ENCODE data around the gene PRDM16.

Gene PRDM16

DNA sequence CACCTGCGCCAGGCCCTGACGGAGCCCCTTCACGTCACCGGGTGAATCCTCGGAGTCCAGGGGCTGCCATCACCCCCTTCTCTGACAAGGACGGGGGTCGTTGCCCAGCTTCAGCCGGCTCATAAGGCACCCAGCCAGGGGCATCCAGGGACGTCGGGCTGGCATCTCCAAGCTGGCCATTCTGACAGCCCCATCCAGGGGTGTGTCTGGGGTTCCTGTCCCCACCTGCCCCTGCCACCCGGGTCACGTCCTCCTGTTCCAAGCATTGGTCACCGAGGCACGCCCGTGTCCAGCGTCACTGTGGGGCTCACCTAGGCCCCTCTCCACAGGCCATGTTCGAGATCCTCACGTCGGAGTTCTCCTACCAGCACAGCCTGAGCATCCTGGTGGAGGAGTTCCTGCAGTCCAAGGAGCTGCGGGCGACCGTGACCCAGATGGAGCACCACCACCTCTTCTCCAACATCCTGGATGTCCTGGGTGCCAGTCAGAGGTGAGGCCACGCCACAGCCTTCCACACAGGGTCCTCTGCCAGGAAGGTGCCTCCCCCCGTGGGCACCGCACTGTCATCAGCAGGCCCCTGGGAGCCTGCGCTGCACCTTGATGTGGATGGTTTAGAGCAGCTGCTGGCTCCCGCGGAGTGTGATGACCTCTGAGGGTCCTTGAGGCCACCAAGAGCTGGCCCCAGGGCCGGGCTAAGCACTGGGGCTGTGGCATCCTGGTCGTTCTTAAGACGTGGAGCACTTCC lies 400.3 kb downstream of the PRDM16 start:
- no peak for DNase-seq

DNA sequence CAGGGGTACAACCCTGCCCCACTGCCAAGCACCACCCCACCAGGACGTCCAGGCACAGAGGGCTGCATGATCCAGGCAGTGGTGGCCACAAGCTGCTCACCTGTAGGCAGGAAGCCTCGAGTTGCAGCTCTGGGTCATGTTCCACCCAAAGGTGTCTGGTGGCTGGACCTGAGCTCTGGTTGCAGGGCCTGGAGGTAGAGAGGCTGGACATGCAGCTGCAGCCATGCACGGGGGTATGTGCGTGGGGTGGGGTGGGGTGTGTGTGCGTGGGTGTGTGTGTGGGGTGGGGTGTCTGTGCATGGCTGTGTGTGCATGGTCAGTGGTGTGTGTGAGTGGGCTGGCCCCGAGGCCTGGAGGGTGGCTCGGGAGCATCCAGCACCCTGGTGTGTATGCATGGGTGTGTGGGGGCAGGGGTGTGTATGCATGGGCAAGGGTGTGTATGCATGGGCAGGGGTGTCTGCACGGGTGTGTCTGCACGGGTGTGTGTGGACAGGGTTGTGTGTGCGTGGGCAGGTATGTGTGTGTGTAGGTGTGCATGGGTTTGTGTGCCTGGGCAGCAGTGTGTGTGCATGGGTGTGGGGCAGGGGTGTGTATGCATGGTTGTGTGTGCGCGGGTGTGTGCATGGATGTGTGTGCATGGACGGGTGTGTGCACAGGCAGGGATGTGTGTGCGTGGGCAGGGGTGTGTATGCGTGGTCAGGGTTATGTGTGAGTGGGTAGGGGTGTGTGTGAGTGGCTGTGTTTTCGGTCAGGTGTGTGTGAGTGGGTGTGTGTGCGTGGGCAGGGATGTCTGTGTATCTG lies 401.0 kb downstream of the PRDM16 start:
- DNase-seq = no peak

DNA sequence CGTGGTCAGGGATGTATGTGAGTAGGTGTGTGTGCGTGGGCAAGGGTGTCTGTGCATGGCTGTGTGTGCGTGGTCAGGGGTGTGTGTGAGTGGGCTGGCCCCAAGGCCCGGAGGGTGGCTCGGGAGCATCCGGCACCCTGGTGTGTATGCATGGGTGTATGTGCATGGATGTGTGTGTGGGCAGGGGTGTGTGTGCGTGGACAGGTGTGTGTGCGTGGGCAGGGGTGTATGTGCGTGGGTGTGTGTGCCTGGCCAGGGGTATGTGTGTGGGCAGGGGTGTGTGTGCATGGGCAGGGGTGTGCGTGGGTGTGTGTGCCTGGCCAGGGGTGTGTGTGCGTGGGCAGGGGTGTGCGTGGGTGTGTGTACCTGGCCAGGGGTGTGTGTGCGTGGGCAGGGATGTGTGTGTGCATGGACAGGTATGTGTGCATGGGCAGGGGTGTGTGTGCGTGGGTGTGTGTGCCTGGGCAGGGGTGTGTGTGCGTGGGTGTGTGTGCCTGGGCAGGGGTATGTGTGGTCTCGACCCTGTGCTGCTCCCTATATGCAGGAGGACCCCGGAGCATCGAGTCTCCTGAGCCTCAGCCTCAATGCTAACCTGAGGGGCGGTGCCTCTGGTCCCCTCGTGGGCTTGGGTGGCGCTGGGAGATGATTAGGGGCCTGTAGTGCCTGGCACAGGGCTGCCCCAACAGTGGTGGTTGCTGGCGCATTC lies 401.8 kb downstream of the PRDM16 start:
- DNase-seq = no peak

DNA sequence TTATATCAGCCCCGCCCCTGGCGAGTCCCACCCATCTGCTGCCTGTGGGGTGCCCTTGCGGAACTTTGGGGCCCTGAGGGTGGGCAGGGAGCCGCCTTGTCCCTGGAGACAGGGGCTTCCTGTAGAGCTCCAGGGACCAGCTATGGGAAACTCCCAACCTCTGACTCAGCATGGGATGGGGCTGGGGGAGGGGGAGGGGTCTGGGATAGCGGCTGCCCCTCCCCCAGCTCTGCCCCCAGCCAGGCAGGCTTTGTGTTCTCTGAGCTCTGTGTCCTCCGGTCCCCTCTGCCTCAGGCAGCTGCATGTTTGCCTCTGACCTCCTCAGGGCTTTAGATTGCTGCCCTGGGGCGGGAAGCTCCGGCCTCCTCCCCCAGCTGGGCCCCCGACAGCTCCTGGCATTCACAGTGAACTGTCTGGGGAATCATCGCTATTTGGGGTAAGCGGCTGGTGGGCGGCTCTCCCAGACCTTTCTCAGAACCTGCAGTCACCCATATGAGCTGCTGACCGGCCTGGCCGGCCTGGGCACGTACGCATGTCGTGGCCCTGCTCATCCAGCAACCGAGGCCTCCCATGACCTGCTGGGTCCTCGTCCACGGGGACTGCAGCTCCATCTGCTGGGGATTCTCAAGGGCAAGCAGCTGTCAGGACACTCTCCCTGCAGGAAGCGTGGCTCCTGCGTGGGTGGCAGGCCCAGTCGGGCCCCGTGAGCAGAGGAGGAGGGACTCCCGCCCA lies 402.5 kb downstream of the PRDM16 start:
- DNase-seq = no peak

DNA sequence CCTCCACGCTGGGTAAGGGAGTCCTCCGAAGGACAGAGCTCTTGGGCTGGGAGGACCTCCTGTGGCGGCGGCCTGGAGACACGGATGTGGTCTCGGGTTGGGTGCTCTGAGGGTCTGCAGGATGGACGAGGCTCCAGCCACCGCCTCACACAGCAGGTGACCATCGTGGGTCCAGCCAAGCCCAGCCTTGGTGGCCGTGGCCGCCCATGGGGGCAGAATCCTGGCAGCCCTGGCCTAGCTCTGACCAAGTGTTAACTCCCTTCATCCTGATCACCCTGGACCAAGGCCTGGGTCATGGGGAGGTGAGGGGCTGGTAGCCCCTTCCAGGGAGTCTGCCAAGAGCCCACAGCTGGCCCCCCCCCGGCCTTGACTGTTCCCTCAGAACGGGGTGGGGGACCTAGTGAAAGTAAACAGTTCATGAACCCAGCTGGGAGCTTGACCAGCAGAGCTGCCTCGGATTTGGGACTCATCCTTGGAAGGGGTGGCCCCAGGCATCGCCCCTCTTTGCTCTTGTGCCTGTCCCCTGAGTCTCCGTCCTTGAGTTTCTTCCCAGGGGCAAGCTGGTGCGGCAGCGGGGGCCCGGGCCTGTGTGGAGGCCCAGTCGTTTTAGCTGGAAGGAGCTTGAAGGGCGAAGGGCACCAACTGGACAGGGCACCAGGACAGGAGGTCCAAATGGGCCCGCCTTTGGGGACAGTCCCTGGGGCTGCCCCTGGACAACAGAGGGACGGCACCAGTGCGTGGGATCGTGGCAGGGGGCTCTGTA lies 403.3 kb downstream of the PRDM16 start:
- no peak for DNase-seq

DNA sequence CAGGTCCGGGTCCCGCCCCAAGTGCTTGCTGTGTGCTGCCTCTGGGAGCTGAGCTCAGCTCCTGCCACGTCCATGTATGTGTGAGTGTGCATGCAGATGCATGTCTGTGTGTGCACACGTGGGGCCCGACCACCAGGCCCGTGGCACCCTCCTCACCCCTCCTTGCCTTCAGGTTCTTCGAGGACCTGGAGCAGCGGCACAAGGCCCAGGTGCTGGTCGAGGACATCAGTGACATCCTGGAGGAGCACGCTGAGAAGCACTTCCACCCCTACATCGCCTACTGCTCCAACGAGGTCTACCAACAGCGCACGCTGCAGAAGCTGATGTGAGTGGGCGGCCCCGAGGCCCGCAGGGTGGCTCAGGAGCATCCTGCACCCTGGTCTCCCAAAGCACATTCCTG lies 403.9 kb downstream of the PRDM16 start:
- no peak for DNase-seq

DNA sequence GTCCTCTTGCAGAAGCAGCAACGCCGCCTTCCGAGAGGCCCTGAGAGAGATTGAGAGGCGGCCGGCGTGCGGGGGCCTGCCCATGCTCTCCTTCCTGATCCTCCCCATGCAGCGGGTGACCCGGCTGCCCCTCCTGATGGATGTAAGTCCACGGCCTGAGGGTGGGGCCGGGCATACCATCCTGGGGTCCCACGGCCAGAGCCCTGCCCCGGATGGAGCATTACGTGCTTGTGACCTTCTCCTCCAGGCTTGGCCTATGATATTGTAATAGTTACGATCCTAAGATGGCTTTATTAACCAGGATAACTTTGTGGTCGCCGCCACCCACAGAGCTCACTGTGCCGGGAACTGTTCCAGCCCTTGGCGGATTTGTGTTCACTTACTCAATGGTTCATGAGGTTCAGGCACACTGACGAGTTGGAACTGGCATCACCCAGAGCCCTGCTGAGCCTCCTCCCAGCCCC lies 404.4 kb downstream of the PRDM16 start:
- DNase-seq = no peak

DNA sequence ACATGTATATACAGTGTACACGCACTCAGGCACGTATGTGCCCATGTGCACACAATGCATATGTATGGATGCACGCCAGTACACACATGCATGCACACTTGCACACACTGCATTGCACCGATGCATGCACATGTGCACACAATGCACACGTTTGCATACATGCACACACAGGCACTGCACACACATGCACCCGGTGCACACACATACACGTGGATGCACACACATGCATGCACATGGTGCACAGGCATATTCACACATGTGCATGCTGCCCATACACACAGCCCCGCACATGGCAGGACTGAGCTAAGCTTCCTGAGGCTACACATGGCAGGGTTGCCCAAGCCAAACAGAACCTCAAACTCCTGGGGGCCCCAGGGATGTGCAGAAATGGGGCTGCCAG lies 405.0 kb downstream of the PRDM16 start:
- DNase-seq = no peak

DNA sequence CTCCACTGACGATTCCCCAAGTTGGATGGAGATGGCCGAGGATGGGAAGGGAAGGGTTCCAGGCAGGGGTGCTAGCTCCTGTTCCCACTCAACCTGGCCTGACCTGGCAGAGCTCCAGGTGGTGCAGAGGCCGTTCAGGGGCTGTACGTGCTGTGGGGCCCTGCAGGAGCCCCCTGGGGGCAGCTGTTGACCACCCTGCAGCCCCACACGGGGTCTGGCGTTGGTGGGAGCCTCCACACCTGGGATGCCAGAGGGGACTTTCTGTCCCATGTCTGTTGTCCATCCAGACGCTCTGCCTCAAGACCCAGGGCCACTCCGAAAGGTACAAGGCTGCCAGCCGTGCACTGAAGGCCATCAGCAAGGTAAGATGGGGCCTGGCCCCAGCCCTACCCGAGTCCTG lies 405.4 kb downstream of the PRDM16 start:
- DNase-seq = no peak

DNA sequence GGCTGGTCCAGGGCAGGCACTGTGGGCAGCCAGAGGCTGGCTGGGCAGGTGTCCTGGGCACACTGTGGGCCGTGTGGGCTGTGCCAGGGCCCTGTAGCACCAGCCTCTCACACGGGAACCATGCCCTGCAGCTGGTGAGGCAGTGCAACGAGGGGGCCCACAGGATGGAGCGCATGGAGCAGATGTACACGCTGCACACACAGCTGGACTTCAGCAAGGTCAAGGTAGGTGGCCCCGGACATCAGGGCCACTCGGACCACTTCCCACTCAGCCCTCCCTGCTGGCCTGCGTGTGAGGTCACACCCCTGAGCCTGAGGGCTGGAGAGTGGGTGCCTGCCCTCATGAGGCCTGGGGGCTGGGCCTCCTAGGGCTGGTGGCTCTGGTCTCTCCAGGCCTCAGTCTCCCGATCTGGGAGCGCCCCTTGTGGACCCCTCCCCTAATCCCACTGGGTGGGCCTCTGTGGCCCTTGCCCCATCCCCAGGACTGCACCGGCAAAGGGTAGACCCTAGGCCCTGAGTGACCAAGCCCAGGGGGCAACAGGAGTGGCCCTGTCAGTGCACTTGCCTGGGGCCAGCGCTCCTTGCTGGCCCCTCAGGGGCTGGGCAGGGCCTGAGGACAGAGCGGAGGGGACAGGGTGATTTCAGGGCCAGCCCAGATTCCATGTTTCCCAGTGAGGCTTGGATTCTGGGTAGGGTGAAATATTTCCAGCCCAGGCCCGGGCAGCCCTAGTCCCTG lies 407.0 kb downstream of the PRDM16 start:
- DNase-seq = no peak

DNA sequence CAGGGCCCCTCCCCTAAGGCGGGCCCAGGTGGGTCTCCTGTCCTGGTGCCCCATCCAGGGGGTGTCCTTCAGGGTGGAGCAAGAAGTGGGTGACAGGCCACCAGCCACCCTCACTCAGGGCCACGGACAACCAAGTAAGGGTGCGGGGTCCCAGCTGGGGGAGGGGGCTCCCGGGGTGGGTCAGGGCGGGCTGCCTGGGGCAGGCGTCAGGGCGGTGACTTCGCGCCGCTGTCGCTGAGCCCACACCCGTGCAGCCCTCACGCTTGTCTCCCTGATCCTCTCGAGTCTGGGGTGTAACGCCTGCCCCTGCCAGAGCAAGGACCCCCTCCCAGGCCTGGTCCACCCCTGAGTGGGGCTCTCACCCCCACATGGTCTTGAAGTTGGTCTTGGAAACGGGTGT lies 407.7 kb downstream of the PRDM16 start:
- DNase-seq = no peak

DNA sequence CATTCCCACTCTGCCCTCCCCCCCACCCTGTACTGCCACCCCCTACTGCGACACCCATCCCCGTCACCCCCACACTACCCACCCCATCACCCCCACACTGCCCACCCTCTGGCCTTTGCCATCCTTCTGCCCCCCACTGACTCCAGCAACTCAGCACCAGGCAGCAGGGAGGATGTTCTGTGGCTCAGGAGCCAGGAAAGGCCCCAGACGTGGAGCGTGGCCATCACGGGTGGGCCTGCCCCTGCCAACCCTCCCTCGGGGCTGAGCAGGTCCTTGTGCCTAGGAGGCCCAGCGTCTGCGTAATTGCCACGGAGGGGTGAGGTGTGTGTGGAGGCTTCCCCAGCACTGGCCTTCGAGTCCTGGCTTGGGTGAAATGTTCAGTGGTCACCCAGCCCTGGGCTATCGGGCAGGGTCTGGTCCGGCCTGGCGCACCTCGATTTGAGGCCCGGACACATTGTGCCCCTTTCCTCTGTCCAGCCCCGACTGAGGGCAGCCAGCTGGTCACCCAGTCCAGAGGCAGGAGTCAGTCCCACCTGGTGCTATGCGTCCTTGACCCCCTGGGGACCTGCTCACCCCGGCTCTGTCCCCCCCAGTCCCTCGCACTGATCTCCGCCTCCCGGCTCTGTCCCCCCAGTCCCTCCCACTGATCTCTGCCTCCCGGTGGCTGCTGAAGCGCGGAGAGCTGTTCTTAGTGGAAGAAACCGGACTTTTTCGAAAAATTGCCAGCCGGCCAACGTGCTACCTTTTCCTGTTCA lies 408.4 kb downstream of the PRDM16 start:
- DNase-seq = no peak

DNA sequence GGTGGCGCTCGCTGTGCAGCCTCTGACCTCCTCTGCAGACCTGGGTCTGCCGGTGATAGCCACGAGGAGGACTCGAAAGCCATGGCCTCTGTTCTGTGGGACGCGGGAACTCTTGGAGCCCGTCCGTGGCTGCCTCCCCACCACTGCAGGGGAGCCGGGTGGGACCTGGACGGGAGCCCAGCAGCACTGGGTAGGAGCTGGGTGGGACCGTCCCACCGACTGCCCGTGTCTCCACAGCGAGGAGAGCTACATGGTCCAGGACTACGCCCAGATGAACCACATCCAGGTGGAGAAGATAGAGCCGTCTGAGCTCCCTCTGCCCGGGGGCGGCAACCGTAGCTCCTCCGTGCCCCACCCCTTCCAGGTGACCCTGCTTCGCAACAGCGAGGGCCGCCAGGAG lies 409.2 kb downstream of the PRDM16 start:
- DNase-seq = no peak

DNA sequence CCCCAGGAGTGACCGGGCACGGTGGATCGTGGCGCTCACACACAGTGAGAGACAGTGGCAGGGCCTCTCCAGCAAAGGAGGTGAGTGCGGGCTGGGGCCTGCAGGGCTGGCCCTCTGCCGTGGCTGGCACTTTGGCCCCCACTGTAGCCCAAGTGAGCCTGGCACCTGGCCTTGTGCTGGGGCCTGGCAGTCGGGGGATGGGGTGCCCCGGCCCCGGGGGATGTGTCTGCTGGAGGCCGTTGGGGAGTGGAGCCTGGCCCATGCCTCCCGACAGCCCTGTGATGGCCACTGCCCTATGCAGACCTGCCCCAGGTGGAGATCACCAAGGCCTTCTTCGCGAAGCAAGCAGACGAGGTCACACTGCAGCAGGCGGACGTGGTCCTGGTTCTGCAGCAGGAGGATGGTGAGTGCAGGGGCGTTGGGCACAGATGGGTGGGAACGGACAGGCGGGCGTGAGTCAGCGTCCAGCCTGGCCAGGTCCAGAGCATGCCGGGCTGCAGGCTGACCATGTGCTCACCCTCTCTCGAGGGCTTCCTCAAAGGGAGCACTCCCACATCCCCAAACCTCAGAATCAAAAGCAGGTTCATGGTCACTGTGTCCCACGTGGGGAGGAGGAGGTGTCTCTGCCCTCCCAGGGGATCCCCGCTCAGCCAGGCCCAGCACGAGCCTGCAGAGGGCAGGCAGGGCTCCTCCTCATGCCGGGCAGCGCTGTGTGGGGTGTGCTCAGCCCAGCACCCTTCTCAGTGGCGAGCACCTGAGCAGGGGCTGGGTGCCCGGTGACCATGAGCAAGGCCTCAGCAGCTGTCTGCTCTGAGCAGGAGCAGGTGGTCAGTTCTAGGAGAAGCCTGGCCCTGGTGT lies 410.7 kb downstream of the PRDM16 start:
- no peak for DNase-seq

DNA sequence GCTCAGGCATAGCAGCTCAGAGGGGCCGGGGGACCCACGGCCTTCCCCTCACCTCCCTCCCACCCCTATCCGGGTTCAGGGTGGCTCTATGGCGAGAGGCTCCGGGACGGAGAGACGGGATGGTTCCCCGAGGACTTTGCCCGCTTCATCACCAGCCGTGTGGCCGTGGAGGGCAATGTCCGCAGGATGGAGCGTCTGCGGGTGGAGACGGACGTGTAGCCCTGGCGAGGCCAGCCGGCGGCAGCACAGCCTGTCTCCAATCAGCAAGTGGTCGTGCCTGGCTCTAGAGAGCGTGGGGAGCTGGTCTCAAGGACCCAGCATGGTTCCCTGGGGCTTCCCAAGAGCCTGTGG lies 411.3 kb downstream of the PRDM16 start:
- DNase-seq = no peak

DNA sequence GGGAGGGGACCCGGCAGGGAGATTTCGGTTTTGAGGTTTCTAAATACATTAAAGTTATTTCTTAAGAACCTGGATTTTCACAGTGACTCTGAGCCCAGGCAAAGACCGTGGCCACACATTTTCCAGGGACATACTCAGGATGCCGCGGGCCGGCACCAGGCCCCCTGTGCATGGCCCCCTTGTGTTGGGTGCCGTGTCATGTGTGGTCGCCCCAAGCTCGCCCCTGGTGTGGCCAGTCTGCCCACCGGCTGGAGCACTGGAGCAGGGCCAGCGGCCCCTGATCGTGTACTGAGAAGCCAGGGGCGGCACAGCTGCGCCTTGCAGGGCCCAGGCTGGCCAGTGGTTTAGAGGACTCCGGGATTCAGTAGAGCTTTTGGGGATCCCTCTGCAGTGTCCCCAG lies 412.0 kb downstream of the PRDM16 start:
- DNase-seq = no peak

DNA sequence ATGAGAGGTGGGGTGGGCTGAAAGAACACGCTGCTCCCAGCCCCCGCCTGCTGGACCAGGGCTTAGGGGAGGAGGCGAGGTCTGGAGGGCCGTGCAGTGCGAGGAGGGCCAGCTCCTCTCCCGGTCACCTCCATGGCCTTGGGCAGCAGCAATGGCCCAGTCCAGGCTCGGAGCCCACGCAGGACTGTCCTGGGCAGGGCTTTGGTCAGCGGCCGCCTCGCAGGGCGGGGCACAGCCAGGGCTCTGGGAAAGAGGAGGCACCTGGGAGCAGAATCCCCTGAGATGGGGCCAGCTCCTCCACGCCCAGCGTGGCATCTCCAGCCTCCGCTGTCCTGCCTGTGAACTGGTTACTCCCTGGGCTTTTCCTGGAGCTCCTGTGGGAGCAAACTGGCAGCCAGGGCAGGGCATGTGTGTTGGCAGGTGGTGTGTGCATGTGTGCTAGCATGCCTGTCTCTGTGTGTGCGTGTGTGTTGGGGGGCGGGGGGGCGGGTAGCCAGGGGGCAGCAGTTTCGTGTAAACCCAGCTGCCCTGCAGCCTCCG lies 412.9 kb downstream of the PRDM16 start:
- DNase-seq = no peak

DNA sequence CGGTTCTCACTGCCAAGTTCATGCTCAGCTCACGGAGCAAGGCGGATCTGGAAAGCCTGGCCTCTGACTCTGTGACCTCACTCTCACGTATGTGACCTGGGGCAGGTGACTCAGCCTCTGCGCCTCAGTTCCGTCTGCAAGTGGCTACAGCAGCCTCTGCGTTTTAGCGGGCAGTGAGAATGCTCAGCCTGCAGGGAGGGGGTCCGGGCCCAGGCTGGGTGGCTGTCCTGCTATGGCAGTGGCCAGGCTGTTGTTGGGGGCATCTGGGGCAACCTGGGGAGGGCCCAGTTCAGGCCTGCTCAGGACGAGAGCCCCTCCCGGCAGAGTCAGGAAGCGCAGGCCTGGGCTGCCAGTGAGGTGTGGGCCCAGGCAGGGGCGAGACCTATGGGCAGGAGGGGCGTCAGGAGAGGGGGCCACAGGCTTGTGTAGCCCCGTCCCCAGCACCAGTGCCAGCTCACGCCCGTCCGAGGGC lies 413.4 kb downstream of the PRDM16 start:
- DNase-seq = no peak

DNA sequence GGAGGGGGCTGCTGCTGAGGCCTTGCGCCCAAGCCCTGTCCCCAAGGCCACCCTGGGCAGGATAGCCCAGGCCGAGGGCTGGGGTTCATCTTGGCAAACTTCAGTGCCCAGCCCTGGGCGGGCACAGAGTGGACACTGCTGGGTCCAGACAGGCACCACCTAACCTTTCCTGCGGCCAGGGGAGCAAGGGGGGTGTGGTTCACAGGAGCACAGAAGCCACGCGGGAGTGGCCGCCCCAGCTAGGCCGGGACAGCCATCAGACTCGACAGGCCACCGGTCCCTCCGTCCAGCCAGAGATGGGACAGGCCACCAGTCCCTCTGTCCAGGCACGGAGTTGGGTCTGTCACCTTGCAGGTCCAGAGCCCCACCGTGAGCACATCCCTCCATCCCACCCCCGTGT lies 414.4 kb downstream of the PRDM16 start:
- DNase-seq = no peak

Data from activated naive CD4-positive, alpha-beta T cell treated with Interleukin-2 at 50 U/mL for 16 hours (primary cell).